HG02678 (cell line): ENCODE results near the gene MRPL32.
A peak's percentile ranks its signal among the peaks of the same experiment; 100 is the strongest.

ENCODE experiments used
- ATAC-seq: cut with Tn5 transposase; IDR thresholded peaks from one replicate; pipeline ENCODE4 v1.9.1; 2021; ENCODE audit warnings: mild to moderate bottlenecking, moderate library complexity; ENCODE audit not compliant: unreplicated experiment

Gene MRPL32

DNA sequence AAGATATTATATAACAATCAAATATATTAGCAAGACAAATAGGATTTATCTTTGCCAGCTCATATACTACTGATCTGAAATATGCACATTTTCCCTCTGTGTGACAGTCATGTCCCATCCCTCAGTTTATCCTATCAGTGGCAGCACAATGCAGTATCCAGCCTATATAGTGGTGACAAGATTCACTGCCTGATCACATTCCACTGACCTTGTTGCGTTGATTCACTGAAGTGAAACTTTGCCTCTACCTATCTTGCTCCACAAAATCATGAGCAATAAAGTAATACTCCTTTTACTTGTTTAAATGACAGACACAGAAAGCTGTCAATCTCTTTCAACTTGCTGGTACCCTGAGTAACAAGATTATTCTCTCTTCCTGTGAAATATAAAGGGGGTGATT lies 6.5 kb upstream of the MRPL32 start:
- ATAC-seq = no peak

- no peak for ATAC-seq
These were observed 6.0 kb upstream of the MRPL32 start for GRCh38 chr7:42926204-42926603.

DNA sequence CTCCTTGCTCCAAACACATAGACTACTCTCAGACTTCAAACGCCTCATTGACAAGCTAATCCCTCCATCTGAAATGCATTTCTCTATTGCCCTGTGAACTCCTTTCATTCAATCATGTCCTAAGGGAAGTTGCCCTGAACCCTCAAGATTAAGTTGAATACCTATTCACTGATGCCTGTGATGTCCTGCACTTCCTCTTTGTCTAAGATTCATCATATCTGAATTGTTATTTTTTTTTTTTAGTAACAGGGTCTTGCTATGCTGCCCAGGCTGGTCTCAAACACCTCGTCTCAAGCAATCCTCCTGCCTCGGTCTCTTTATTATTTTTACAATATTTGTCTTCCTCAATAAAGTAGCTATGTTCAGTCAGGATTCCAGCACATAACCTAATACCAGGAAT lies 3.4 kb upstream of the MRPL32 start:
- no peak for ATAC-seq

DNA sequence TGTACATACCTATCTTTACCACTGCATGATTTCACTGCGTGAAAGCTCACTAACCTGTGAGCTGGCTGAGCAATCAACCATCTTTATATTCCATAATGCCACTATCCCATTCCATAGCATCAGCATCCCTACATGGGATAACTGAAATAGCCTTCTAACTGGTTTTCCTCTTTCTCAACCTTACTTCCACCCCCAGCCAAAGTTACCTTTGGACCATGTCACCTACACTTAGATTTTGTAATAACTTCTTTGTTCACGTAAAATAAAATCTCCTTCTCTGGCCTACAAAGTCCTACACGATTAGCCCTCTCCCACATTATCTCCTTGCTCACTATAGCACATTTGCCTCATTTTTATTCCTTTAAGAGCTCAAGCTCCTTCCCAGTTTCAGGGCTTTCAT lies 2.7 kb upstream of the MRPL32 start:
- no peak for ATAC-seq

DNA sequence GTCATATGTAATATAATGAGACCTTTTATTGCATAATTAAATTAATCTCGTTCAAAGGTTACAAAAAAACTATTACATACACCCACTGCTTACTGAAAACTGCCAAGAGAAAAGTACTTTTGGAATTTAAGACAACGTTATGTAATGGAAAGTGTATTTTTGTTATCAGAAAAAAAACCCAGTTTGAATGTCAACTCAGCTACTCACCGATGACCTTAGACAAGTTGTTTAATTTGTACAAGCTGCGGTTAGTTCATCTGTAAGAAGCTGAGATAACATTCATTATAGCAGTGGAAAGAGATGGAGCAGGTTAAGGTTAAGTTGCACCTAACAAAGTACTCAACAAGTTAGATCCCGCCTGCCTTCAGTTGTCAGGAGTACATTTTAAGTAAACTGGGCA lies 1.3 kb upstream of the MRPL32 start:
- ATAC-seq = no peak

DNA sequence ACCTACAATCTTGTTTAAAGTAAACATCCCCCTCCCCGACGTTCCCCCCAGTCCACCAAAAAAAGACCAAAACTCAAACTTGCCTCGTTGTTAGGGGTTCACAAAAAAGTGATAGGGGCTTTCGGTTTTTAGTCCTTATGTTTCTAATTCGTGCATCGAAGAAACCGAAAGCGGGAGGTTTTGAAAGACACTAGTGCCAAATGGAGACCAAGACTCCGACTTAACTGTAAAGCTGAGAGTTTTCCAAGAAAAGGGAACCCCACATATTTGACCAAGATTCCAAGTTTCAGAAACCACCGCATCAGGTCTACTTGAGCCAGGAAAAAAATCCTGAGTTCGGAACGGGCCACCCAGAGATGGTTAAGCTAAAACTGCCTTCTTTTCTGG lies 736 bp upstream of the MRPL32 start:
- ATAC-seq = no peak

GRCh38 chr7:42932811-42933591 lies 825 bp downstream of the MRPL32 start:
- no peak for ATAC-seq

DNA sequence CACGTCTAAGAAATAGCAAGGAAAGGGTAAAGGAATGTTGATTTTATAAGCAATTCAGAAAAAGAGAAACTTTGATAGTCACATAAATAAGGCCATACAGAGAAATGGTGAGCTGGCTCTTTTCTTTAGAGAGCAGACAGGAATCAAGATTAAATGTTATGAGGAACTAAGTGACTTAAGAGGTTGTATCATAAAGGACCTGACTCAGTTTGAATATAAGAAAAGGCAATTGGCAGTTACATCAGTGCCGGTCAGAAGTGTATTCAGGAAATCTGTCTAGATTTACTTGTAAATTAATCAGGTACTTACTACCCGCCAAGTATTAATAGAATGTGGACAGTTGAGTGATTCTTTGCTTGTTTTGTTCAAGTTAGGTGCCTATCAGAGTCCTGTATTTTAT lies 2.1 kb downstream of the MRPL32 start:
- ATAC-seq = no peak

- no peak for ATAC-seq
These were observed 3.7 kb downstream of the MRPL32 start for GRCh38 chr7:42935861-42936260.

DNA sequence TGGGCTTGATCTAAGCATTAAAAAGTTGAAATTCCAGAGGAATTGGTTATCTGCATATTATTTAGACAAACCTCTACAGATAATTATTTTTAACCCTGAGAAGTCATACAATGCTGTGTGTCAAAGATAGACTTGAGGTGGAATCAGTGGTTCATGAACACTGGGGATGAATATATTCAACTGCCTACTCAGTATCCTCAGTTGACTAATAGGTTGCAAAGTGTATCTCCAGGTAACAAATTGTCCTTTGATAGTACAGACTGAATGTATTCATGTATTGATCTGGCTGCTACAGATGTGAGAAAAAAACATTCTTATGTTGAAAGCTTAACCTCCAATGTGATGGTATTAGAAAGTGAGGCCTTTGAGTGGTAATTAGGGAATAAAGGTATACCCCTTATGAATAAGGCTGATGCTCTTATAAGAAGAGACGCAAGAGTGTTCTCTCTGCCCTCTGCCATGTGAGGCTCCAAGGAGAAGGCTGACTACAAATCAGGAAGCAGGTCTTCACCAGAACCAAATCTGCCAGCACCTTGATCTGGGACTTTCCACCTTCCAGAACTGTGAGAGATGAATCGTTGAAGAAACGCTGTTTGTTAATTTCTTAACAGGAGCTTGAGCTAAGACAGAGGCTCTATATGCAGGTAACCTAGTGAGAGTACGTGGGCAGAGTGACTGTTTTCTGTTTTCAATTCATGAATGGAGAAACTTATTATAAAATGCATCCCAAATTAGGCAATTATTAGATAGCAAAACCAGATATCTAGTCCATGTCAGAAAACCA lies 7.5 kb downstream of the MRPL32 start:
- peak; percentile 39 for ATAC-seq

DNA sequence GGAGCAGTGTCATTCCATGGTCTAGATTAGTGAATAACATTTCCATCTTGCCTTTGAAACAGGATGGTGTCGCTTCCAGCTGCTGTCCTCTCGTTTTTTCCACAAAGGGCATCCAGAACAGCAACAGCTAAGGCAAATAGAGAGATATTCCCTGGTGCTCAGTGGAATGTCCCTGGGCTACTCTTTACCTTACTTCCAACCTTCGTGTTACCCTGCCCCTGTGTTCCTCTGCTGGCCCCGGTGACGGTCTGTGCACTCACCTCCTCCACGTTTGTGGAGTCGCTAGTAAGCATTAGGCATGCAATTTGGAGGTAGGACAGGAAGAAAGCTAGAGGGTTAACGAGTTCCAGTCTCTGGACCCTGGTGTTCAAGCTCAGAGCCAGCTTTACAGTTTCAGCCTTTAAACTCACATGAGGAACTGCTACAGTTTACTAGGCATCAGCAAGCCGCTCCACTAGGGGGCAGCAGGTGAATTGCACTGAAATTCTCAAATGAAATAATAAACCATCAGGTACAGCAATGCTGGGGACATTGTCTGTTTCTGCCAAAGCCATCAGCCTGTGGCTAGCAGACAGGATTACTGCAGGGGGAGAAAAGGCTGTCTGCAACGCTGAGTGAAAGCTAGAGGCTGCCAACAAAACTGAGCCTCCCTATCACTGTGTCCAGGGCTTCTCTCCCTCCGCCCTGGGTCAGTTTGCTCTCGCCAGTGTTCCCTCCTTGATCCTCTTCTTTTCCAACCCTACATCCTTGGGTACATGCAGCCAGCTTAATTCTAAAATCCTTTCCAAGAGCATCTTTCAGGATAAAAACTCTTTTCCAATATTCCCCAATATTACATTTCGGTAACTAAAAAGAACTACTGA lies 9.0 kb downstream of the MRPL32 start:
- ATAC-seq = peak; percentile 39

GRCh38 chr7:42945821-42946626 lies 13.8 kb downstream of the MRPL32 start:
- ATAC-seq = peak; percentile 73

DNA sequence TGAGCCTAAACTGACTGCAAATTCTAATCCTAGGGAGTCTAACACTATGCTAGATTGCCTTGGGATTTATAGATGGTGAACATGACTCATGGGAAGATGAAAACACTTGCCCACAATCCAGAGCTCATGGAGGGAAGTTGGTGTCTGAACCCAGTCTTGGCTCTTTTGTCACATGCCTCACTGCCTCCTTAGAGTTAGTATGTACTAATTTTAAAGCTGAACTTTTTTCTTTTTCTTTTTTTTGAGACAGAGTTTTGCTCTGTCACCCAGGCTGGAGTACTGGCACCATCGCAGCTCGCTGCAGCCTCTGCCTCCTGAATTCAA lies 14.4 kb downstream of the MRPL32 start:
- ATAC-seq = no peak

DNA sequence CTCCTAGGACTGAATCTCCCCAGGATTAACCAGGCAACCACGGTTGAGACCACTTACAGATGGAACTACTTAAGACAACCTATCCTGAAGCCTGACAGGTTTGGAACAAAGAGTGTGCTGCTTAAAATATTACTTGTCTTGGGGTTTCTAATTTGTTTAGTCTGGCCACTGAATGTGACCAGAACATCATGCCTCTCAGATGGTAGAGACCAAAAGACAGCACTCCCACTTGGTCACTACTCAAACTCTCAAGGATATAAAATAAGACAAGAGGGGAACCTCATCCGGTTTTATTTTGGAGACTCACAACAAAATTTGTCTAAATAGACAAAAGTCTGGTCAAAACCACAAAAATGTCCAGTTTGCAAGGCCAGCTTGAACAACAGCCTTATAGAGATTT lies 15.3 kb downstream of the MRPL32 start:
- ATAC-seq = no peak

DNA sequence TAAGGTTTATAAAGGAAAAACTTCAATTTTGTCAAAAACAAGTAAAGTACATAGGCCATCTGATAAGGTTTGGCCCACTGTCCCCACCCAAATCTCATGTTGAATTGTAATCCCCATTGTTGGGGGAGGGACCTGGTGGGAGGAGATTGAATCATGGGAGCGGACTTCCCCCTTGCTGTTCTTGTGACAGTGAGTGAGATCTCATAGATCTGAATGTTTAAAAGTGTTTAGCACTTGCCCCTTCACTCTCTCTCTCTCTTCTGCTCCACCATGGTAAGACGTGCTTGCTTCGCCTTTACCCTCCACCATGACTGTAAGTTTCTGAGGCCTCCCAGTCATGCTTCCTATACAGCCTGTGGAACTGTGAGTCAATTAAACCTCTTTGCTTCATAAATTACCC lies 18.2 kb downstream of the MRPL32 start:
- ATAC-seq = no peak

GRCh38 chr7:42952328-42952727 lies 20.2 kb downstream of the MRPL32 start:
- ATAC-seq = no peak

- ATAC-seq = no peak
These were observed 21.8 kb downstream of the MRPL32 start for GRCh38 chr7:42953994-42954393.

DNA sequence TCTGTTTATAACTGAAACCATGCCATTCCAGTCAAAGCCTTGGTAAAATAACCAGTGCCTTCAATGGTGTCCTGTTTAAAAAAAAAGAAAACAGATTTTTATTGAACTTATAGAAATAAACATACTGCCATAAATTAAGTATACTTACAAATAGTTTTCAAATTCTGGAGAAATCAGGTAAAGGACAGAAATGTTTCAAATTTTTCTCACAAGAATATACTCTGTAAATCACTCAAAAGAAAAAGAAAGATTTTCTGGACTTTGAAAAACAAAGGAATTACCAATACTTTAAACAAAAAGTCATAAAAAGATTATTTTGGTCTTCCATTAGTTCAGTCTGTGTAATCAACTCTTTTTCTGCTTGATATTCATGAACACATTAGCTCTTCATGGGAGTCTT lies 23.9 kb downstream of the MRPL32 start:
- ATAC-seq = no peak

GRCh38 chr7:42959549-42959948 lies 27.4 kb downstream of the MRPL32 start:
- no peak for ATAC-seq

- ATAC-seq = peak; percentile 53
These were observed 28.6 kb downstream of the MRPL32 start for GRCh38 chr7:42960762-42961161.

- no peak for ATAC-seq
These were observed 29.0 kb downstream of the MRPL32 start for GRCh38 chr7:42961170-42961569.
